Fibroblast of skin of left quadriceps (primary cell): Measurements from ENCODE around the gene RASEF.

Source experiments
- DNase-seq, 2 experiments: peaks; one replicate each; pipeline ENCODE4 v3.0.0-alpha.2; 2013; ENCODE audit warnings: low read depth in 2 of 2

Gene RASEF

GRCh38 chr9:83056911-83057310 lies 6.0 kb downstream of the RASEF start:
- no peak for DNase-seq

DNA sequence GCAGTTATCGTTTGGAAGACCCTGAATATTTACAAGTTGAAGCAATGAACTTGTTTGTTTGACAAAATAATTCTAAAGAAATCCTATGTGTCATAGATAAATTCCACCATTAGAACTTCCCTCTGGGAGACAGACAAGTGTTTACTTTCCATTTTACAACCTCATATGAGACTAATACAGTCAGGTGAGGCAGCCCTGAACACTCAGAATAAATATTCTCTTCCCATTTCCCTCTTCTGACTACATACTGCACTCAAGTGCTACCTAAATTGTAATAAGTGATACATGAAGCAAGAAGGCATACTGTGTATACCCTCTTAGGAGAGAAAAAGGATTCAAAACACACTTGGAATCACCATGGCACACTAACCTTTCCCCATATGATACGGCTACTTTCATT lies 6.8 kb downstream of the RASEF start:
- DNase-seq = no peak

DNA sequence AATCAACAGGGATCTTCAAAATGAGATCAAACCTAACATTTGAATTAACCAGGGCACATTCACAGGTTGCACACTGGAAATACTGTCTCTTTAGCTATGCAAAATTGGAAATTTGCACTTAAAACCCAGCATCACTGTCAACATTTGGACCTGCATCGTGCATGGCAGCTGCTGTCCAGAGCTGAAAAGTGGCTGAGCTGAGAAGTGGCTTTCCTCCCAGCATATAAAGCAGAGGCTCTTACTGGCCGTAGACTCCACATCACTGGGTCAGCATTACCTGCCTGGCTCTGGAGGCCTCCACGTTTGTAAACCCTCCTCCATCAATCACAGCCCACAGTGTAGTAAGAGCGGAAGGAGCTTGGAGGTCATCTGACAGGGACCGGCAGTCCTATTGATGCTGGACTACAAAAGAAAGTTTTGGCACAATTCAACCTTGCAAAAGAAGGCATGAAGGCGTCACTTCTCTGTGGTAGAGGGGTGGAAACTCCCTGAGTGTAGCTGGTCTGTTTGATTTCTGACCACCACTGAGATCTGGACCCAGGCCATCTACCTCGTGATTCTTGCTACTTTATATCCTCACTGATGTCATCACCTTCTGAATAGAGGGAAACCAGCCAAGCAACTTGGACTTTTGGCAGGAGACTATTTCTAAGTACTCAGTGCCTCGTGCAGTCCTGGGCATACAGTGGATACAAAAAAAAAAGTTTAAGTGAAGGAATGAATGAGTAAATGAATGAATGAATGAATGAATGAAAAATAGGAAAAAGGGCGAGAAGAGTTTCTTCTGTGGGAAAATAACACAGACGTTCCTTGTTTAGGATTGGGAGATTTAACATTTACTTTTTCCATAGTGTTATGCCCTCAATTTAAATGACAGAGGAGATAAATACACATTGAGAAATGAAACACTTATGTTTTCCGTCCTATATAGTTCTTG lies 14.8 kb downstream of the RASEF start:
- DNase-seq = no peak

- peak; percentile 82 to 83 for DNase-seq
Observed at GRCh38 chr9:83043597-83043996, 19.3 kb downstream of the RASEF start.

DNA sequence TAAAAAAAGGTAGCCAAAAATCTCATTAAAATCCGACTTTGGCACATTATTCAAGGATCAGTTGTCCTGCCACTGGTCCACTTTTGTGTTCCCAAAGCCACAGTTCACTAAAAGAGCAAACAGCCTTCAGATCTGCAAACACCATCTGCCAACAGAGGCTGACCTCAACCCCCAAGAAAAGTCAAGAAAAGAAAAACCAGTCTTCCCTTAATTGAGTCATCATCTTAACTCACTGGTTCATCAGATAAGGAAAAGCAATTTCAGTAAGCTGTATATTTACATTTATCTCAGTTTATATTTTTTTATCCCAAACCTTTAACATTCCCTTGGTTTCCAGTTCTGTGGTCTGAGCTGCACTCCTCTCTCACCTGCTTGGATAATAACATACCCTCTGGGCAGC lies 21.2 kb downstream of the RASEF start:
- no peak for DNase-seq

- no peak for DNase-seq
Observed at GRCh38 chr9:83039303-83039702, 23.6 kb downstream of the RASEF start.

DNA sequence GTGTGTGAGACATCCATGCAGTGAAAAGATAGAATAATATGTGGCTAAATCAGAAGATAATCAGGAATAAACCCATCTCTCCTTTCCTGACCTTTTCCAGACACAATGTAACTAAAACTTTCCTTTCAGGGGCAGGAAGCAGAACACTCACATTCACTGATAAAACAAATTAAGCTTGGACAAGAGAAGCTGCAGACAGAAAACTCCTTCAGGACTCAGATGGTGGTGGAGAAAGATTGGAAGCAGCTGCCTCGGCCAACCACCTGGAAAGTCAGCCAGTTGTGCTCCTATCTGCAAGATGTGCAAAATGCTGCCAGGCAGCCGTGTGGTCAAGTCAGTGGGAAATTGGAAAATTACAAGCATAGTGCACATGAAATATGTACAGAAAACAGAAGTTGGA lies 26.9 kb downstream of the RASEF start:
- no peak for DNase-seq

DNA sequence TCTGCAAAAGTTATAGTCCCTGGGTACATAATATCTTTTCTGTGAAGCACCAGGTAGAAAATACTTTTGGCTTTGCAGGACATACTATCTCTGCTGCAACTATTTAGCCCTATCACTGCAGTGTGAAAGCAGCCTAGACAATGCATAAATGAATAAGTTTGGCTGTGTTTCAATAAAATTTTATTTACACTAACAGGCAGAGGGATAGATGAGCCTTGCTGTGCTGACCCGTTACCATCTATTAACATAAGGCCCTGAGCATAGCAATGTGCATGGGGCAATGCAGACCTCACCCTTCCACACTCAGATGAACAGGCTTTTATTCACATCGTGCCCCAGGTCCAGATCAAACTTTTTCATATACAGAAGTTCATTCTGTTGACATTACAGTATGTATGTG lies 27.8 kb downstream of the RASEF start:
- DNase-seq = no peak

DNA sequence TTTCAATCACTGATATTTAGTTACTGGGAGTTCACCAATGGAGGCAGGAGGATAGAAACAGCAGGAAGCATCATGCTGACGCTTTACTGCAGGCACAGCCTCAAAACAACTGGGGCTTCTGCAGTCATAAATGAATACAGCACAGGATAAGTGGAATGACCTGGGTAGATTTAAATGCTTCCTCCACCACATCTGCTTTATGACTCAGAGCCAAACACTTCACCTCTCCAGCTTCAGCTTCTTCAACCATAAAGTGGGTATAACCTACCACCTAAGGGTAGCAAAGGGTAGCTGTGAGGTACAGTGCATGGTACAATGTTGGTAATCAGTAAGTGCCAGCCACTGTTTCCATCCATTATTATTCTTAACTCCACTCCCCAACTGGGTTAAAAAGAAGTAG lies 28.4 kb downstream of the RASEF start:
- no peak for DNase-seq

GRCh38 chr9:83034026-83034425 lies 28.9 kb downstream of the RASEF start:
- no peak for DNase-seq

DNA sequence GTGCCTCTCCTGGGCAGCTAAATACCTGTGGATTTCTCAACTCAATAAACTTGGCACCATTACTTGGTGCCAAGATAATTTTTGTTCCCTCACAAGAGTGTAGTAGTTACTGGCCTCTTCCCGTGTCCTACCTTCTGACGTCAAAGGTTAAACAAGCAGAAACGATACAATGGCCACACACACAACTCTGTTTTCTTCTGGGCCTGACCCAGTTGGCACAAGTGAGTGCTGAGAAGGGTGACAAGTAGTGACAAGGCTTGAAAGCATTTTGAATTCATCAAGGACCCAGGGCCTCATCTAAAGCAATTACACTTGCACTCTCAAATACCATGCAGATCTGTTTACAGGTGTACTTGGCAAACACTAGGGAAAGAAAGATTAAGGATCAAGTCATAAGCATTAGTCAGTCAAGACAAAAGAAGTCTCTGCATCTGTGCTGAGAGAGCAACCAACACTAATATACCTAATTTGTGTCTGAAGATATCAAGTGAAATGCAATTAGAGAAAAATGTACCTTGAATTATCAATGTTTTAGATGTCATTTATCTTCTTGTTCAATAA lies 30.8 kb downstream of the RASEF start:
- DNase-seq = no peak

DNA sequence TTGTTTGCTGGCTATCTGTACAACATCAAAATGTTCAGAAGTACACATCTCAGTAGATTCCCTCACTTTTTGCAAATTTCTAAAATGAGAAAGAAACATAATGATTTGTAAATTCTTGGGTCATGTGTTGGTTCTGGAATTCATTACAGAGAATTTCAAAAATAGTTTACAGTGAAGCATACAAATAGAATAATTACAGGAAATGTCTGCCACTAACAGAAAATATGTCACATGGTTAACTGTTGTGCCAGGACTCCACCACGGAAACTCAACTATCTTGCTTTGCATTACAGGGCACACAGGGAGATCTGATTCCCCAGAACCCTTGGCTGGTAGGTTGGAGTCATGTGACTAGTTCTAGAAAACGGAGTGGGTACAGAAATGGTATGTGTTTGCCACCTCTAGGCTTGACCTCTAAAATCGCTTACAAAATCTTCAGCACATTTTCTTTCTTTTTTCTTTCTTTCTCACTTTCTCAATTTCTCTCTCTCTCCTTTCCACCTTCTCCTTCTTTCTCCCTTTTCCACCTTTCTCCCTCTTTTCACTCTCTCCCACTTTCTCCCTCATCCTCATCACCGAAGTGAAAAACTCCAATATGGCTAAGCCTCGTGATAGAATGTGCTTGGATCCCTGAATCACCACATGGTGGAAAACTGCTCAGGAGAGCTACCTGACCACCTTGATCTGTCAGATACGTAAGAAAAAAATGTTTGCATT lies 32.4 kb downstream of the RASEF start:
- DNase-seq = no peak

DNA sequence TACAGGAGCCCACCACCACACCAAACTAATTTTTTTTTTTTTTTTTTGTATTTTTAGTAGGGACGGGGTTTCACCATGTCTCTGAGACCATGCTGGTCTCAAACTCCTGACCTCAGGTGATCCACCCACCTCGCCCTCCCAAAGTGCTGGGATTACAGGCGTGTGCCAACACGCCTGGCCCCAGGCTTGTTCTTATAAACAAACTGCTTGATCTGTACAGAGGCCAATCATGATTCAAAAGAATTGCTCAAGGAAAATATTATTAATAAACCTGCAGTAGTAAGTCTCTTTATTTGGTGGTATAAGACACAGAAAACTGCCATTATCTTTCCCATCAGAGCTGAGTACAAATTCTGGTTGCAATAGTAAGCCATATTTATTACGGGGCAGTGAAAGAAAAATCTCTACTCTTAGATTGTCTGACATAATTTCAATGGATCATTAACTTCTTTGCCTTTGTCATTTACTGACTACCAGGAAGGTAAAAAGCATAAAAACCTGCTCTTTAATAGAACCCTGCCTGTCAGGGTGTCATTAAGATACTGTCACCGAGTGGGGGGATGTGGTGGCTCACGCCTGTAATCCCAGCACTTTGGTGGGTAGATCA lies 33.3 kb downstream of the RASEF start:
- DNase-seq = no peak

DNA sequence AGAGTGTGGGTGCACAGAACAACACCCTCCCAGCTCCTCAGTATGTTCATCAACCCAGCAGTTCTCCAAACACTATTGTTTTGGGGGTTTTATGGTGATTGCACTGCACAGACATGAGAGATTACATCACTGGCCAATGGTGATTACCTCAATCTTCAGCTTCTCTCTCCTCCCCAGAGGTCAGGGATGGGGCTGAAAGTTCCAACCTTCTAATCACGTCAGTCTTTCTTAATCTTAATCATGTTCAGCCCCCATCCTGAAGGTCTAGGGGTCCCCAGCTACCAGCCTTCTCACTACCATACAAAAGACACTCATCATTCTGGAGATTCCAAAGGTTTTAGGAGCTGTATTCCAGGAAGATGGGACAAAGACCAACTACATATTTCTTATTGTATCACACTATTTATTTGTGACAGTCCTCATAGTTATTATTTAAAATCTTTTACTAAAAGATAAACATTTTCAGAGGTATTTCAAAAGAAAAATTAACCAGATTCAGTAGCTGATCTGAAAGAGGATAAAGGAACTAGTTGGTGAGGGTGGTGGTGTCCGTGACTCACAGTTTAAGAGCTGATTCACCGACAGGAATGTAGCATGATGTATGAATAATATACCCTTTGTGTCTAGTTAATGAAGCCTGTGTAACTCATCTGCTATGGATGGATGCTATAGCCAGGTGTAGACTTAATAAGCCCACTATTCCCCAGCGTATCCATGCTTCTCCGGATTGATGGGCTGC lies 35.6 kb downstream of the RASEF start:
- DNase-seq = peak; percentile 71 to 73

DNA sequence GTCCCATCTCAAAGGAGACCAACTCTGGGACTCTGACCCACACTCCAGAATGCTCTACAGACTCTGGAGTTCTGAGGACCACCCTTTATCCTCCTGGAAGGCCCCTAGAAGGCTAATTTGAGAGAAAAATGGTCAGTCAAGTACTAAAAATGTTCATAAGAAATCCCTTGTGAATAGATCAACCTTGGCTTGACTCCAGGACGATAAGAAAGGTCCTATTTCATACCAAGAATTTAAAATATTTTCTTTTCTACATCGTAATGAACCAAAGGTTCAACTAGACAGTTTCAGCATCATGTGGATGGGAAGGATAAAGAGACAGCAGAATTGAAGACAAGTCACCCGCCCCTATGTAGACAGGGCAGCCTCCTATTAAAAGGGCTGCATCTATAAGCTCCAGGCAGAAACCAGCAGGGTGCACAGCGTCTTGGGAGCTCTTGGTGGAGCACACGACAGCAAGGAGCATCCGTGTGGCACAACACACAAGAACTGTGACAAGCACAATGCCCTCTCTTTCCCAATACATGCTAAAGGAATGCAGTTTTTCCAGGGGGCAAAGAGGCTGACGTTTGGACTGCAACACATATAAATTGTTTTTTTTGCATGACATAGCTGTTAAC lies 38.3 kb downstream of the RASEF start:
- DNase-seq = no peak

DNA sequence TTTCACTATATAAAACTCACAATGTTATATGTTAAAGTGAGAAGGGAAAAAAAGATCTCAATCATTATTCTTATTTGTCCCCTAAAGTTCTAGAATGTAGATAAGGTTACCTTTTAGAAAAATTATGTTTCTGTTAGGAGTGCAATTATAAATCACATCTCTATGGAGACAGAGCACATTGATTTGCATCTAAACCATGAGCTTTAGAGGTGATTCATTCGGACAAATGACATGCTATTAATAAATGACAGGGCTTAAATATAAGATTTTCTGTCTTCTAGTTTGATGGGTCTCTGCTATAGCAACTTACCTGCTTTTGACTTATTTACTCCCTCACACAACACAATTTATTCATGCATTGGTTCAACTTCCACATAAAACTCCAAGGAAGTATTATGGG lies 39.8 kb downstream of the RASEF start:
- no peak for DNase-seq

DNA sequence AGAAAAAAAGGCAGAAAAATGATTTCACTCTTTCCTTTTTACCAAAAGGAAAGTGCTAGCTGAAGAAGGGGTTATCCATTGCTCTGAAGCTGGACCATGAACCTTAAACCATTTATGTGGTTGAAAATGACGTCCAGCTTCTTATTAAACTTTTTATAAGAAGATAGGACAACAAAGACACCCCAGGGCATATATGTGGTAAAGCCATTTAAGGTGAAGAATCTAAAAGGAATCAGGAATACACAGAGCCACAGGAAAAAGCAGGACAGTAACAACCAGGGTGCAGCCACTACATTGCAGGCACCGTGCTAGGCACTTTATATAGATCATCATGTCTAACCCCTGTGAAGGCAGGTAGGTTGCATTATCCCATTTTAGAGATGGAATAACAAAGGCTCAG lies 42.1 kb downstream of the RASEF start:
- no peak for DNase-seq

DNA sequence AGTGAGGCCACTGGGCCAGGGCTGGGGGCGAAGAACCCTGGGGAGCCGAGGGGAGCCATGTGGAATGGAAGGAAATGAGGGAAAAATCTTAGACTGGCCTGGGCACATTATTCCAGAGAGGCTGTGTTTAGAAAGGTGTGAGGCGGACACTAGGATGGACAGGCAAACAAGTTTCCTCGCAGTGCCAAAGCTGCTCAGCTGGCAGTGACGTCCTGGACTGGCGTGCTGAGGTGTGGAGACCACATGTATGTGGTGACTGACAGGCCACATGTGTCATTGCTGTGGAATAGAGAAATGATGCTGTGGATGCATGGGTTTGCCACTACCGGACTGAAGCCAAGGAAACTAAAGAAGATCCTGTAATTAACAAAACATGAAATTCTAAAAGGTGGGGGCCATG lies 42.6 kb downstream of the RASEF start:
- no peak for DNase-seq

DNA sequence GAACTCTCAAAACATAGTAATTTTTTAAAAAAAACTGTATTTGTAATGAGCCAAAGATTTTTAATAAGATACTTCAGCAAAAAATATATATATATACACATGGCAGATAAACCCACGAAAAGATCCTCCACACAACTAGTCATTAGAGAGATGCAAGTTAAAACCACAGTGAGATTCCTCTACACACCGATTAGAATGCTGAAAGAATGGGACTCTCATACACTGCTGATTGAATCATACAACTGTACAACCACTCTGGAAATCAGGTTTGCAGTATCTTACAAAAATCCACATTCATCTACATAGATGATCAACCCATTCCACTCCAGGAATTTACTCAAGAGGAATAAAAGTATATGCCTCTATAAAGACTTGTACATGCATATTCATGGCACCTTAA lies 43.7 kb downstream of the RASEF start:
- DNase-seq = no peak

DNA sequence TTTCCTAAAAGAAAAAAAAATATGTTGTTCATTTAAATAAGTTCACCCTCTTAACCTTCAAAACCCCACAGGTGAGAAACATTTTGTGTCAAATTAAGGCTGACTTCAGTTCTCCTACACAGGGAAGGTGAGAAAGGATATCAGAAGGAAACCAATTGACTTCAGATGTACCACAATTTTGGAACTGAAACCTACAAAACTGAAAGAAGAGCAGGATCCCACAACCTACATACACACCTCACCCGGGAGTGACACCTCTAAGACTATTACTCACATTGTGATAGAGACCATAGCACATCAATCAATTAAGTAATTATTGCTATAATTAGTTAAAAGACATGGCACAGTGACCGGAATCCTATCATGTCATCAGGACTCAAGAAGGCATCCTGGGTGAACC lies 47.0 kb downstream of the RASEF start:
- DNase-seq = no peak

- DNase-seq = no peak
Observed at GRCh38 chr9:83013867-83014605, 48.9 kb downstream of the RASEF start.
